Gastrocnemius medialis (tissue), 4 donors: ENCODE results near the gene DIAPH1. TPM values are rescaled to one million over a fixed set of nuclear protein-coding genes. Genes with fewer than 3 reads are reported as not detected.

ENCODE experiments used
- ATAC-seq, 2 donors: fragments of 150-250 bp; one replicate each; pipeline ENCODE4 v1.9.1; 2016
- DNase-seq, 2 donors: peaks; one replicate each; pipeline ENCODE4 v3.0.0-alpha.2; 2019
- H3K27ac ChIP-seq, 4 donors: fragments of 200-600 bp; sonication (generic); 1 replicate in 1 of 4; 2 replicates in 3 of 4; pipeline ENCODE4 v1.5.1; 2016 to 2018; ENCODE audit warnings: mild to moderate bottlenecking in 2 of 4, moderate library complexity in 1 of 4
- H3K27me3 ChIP-seq, 3 donors: fragments of 200-600 bp; sonication (generic) in 2 of 3; 1 replicate in 1 of 3; 2 replicates in 2 of 3; pipeline versions ENCODE4 v1.5.1 to v1.6.0; 2016 to 2019; ENCODE audit warnings: mild to moderate bottlenecking in 1 of 3, moderate library complexity in 1 of 3
- H3K36me3 ChIP-seq, 2 donors: fragments of 200-600 bp; sonication (generic) in 1 of 2; one replicate each; pipeline ENCODE4 v1.5.1; 2017 to 2018
- H3K4me1 ChIP-seq, 2 donors: fragments of 200-600 bp; sonication (generic) in 1 of 2; one replicate each; pipeline ENCODE4 v1.5.1; 2016 to 2017; ENCODE audit warnings: mild to moderate bottlenecking in 2 of 2
- H3K4me3 ChIP-seq, 4 donors: fragments of 200-600 bp; sonication (generic) in 3 of 4; 1 replicate in 1 of 4; 2 replicates in 3 of 4; pipeline ENCODE4 v1.5.1; 2016 to 2019; ENCODE audit warnings: mild to moderate bottlenecking in 2 of 4
- H3K9me3 ChIP-seq, 3 donors: fragments of 200-600 bp; sonication (generic) in 2 of 3; 1 replicate in 1 of 3; 2 replicates in 2 of 3; pipeline ENCODE4 v1.5.1; 2016 to 2019
- CTCF ChIP-seq, 5 experiments: fragments of 450-650 bp in 3 of 5; fragments of 200-600 bp in 2 of 5; sonication (generic) in 2 of 5; IDR thresholded peaks in 4 of 5; conservative IDR thresholded peaks in 1 of 5; 1 replicate in 4 of 5; 2 replicates in 1 of 5; pipeline ENCODE4 v1.5.1; 2016 to 2019; ENCODE audit warnings: antibody characterized with exemption in 5 of 5, mild to moderate bottlenecking in 3 of 5, moderate library complexity in 3 of 5
- POLR2A ChIP-seq, 2 donors: fragments of 450-650 bp; IDR thresholded peaks; one replicate each; pipeline ENCODE4 v1.6.1; 2017; ENCODE audit warnings: antibody characterized with exemption in 2 of 2, mild to moderate bottlenecking in 2 of 2, moderate library complexity in 2 of 2
- in situ Hi-C, 4 donors: fragments of 200-750 bp; cut with MboI; loops; one replicate each; pipeline versions ENCODE4 v1.15.0 to v1.8.0; 2017; ENCODE audit warnings: low sequenced_read_pairs in 4 of 4
- intact Hi-C: fragments of 100-400 bp; cut with DNase I; formaldehyde crosslinking; loops from one replicate; pipeline ENCODE4 v1.15.1; 2023; ENCODE audit warnings: low total_unique reads
- total RNA-seq, 4 donors: library from RNA; depleted of rRNA; stranded (reverse); fragments of >200 nt; gene quantifications; one replicate each; pipeline versions ENCODE4 v1.1.0 to v1.2.3, GENCODE V29; 2016

Gene DIAPH1
- total RNA-seq, 4 donors from 2014 or later = 98.3 to 324 (median 214) TPM

- in situ Hi-C loops = no loop called here
- Histone ChIP-seq H3K36me3 (peaks cover 0 to 4% of the 10 kb centered on the region in 2 donors), H3K27me3 (peaks cover 5 to 16% (median 12%) of the 10 kb centered on the region in 3 donors), H3K9me3 (no peaks in the 10 kb centered on the region), H3K4me1 (peaks cover 22 to 26% of the 10 kb centered on the region in 2 donors), H3K4me3 (peak overlapping the region; percentile 64 to 91 (median 88)), H3K27ac (peak overlapping the region; percentile 74 to 92 (median 86))
- intact Hi-C loops = loop anchor here (1.0 kb wide), 1 partner anchor 17 kb away; no protein-coding TSS in a partner anchor
- peak; percentile 11 to 33 for ATAC-seq
- no peak for DNase-seq
- TF ChIP-seq POLR2A (IDR thresholded peaks at IDR 0.05) (no peak), CTCF (IDR thresholded peaks at IDR 0.05 in 4 of 5, conservative IDR thresholded peaks at IDR 0.05 in 1 of 5) (no peak)
Observed at GRCh38 chr5:141636106-141636412, 17.3 kb upstream of the DIAPH1 start.

DNA sequence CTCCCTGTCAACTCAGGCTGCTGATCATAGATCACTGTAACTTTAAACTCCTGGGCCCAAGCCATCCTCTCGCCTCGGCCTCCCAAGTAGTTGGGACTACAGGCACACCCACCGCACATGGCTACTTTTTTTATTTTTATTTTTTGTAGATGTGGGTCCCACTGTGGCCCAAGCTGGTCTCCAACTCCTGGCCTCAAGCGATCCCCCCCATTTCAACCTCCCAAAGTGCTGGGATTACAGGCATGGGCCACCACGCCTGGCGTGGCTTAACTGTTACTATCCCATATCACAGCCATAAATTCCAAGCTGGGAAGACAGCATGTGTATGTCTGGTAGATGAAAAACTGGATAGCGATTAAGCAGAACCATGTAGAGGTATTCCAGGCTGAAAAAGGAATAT, 16.8 kb upstream of the DIAPH1 start:
- peak overlapping the region in 3 of 4 donors; percentile 74 to 92 (median 83) for H3K27ac ChIP-seq
- DNase-seq = no peak
- peak in 1 of 2 donors; percentile 11 for ATAC-seq
- peaks cover 22 to 26% of the 10 kb centered on the region in 2 donors for H3K4me1 ChIP-seq
- no peak for TF ChIP-seq POLR2A (IDR thresholded peaks at IDR 0.05)
- TF ChIP-seq CTCF (IDR thresholded peaks at IDR 0.05 in 4 of 5, conservative IDR thresholded peaks at IDR 0.05 in 1 of 5) = no peak
- in situ Hi-C loops = no loop called here
- H3K36me3 ChIP-seq = peaks cover 0 to 4% of the 10 kb centered on the region in 2 donors
- peaks cover 5 to 16% (median 12%) of the 10 kb centered on the region in 3 donors for H3K27me3 ChIP-seq
- intact Hi-C loops = loop anchor here (1.0 kb wide), 1 partner anchor 16 kb away; no protein-coding TSS in a partner anchor
- H3K9me3 ChIP-seq = no peaks in the 10 kb centered on the region
- H3K4me3 ChIP-seq = peak overlapping the region; percentile 64 to 91 (median 88)

- in situ Hi-C loops (loop anchor here in 1 of 4 donors (5.0 kb wide), 1 partner anchor 47 kb away; no protein-coding TSS in a partner anchor), intact Hi-C loops (loop anchor here (5.0 kb wide), 1 partner anchor 42 kb away; no protein-coding TSS in a partner anchor)
- DNase-seq (no peak), ATAC-seq (no peak)
- Histone ChIP-seq H3K4me3 (no peak overlapping the region), H3K27ac (no peak overlapping the region), H3K36me3 (peaks cover 0 to 12% of the 10 kb centered on the region in 2 donors), H3K9me3 (no peaks in the 10 kb centered on the region), H3K4me1 (peaks cover 22 to 26% of the 10 kb centered on the region in 2 donors), H3K27me3 (peaks cover 5 to 16% (median 12%) of the 10 kb centered on the region in 3 donors)
- TF ChIP-seq CTCF (IDR thresholded peaks at IDR 0.05 in 4 of 5, conservative IDR thresholded peaks at IDR 0.05 in 1 of 5) (no peak), POLR2A (IDR thresholded peaks at IDR 0.05) (no peak)
Observed at GRCh38 chr5:141634720-141635119, 15.9 kb upstream of the DIAPH1 start.

DNA sequence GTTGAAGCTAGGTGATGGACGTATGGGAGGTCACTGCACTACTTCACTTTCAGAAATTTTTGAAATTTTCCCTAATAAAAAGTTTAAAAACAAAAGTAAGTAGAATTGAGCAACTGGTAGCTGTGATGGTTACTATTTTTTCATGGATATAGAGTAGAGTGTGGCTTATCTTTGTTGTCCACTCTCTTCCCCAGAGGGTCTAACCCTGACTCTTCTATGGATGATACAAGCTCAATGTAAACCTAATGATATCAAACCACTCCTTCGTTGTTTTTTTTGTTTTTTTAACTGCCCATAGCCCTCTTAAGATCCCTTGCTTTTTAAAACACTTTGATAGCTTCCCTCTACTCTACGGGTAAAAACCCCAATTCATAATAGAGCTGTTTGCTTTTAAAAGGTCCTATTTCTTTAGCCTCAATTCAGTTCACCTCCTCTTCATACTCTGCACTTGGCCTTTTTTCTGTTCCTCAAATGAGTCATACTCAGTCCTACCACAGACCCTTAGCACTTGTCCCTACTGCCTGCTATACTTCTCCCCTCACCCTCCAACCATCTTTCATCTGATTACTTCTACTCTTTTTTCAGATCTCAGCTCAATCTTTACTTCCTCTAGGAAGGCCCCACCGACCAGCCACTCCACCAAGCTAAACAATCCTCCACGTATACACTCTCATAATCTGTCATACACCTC, 15.2 kb upstream of the DIAPH1 start:
- DNase-seq = no peak
- in situ Hi-C loops = loop anchor here in 1 of 4 donors (5.0 kb wide), 1 partner anchor 47 kb away; no protein-coding TSS in a partner anchor
- Histone ChIP-seq H3K27me3 (peaks cover 5 to 16% (median 12%) of the 10 kb centered on the region in 3 donors), H3K9me3 (no peaks in the 10 kb centered on the region), H3K36me3 (peaks cover 0 to 19% of the 10 kb centered on the region in 2 donors), H3K27ac (no peak overlapping the region), H3K4me1 (peaks cover 22 to 26% of the 10 kb centered on the region in 2 donors), H3K4me3 (no peak overlapping the region)
- intact Hi-C loops = loop anchor here (5.0 kb wide), 1 partner anchor 42 kb away; no protein-coding TSS in a partner anchor
- TF ChIP-seq POLR2A (IDR thresholded peaks at IDR 0.05) (no peak), CTCF (IDR thresholded peaks at IDR 0.05 in 4 of 5, conservative IDR thresholded peaks at IDR 0.05 in 1 of 5) (no peak)
- no peak for ATAC-seq
